Karpas-422 (cell line): ENCODE measurements around the gene DYRK3. TPM values are rescaled to one million over a fixed set of nuclear protein-coding genes. Genes with fewer than 3 reads are reported as not detected.

Source experiments
- DNase-seq: peaks from one replicate; pipeline ENCODE4 v3.0.0-alpha.2; 2015
- H2AFZ ChIP-seq: fragments of 200-600 bp; sonication (generic); 2 replicates; pipeline ENCODE4 v1.6.1; 2014; ENCODE audit warnings: antibody characterized with exemption, low read length, mixed read lengths
- H3K27ac ChIP-seq: fragments of 200-600 bp; sonication (generic); 2 replicates; pipeline ENCODE4 v1.5.1; 2014; ENCODE audit warnings: mild to moderate bottlenecking, low read length, moderate library complexity
- H3K27me3 ChIP-seq: fragments of 200-600 bp; sonication (generic); 2 replicates; pipeline ENCODE4 v1.6.1; 2014; ENCODE audit warnings: low read length, mixed read lengths
- H3K36me3 ChIP-seq: fragments of 200-600 bp; sonication (generic); 2 replicates; pipeline ENCODE4 v1.6.1; 2014; ENCODE audit warnings: low read length, mixed read lengths; ENCODE audit not compliant: insufficient read depth
- H3K4me1 ChIP-seq: fragments of 200-600 bp; sonication (generic); 2 replicates; pipeline ENCODE4 v1.6.1; 2014; ENCODE audit warnings: mild to moderate bottlenecking, low read length, mixed read lengths
- H3K4me2 ChIP-seq: fragments of 200-600 bp; sonication (generic); 2 replicates; pipeline ENCODE4 v1.6.1; 2014; ENCODE audit warnings: low read length, low read depth, mild to moderate bottlenecking; ENCODE audit not compliant: poor library complexity, severe bottlenecking
- H3K4me3 ChIP-seq: fragments of 200-600 bp; sonication (generic); 2 replicates; pipeline ENCODE4 v1.5.1; 2014; ENCODE audit warnings: mild to moderate bottlenecking, antibody characterized with exemption, low read length, mixed read lengths
- H3K79me2 ChIP-seq: fragments of 200-600 bp; sonication (generic); 2 replicates; pipeline ENCODE4 v1.6.1; 2014; ENCODE audit warnings: mild to moderate bottlenecking, low read length, mixed read lengths
- H3K9ac ChIP-seq: fragments of 200-600 bp; sonication (generic); 2 replicates; pipeline ENCODE4 v1.6.0; 2014; ENCODE audit warnings: low read length
- H3K9me2 ChIP-seq: fragments of 200-600 bp; sonication (generic), shearing (Covaris generic); replicated peaks from 2 replicates; pipeline ENCODE4 v1.6.0; 2014; ENCODE audit warnings: mild to moderate bottlenecking, low read length, moderate library complexity; ENCODE audit not compliant: insufficient read depth
- H3K9me3 ChIP-seq: fragments of 300-700, 200-600 bp; sonication (generic); 2 replicates; pipeline ENCODE4 v1.6.1; 2014; ENCODE audit warnings: low read length, mixed read lengths
- H4K20me1 ChIP-seq: fragments of 200-600 bp; sonication (generic); 2 replicates; pipeline ENCODE4 v1.6.1; 2014; ENCODE audit warnings: mild to moderate bottlenecking, antibody characterized with exemption, low read length, low read depth; ENCODE audit not compliant: insufficient read depth
- total RNA-seq: library from RNA; depleted of rRNA; stranded (reverse); fragments of >200 nt; shearing (Covaris generic); gene quantifications from 2 replicates; pipeline ENCODE4 v1.2.3, GENCODE V29; 2014; ENCODE audit warnings: low replicate concordance

The DYRK3 gene
- total RNA-seq, 1 experiment from 2014 or later: 0.93 TPM

GRCh38 chr1:206666954-206667665 lies 31.8 kb downstream of the DYRK3 start:
- DNase-seq: no peak
- H3K9me3 ChIP-seq: no peaks in the 10 kb centered on the region
- H3K4me2 ChIP-seq: no peak overlapping the region
- no peaks in the 10 kb centered on the region for H3K9me2 ChIP-seq
- H3K9ac ChIP-seq: no peak overlapping the region
- H2AFZ ChIP-seq: no peak overlapping the region
- H3K36me3 ChIP-seq: no peaks in the 10 kb centered on the region
- no peaks in the 10 kb centered on the region for H3K27me3 ChIP-seq
- H3K27ac ChIP-seq: no peak overlapping the region
- no peaks in the 10 kb centered on the region for H4K20me1 ChIP-seq
- no peak overlapping the region for H3K4me3 ChIP-seq
- peaks cover 36% of the 10 kb centered on the region for H3K4me1 ChIP-seq
- H3K79me2 ChIP-seq: no peaks in the 10 kb centered on the region

GRCh38 chr1:206668351-206668750 lies 33.0 kb downstream of the DYRK3 start:
- H3K4me2 ChIP-seq: no peak overlapping the region
- DNase-seq: no peak
- no peaks in the 10 kb centered on the region for H3K9me2 ChIP-seq
- H3K27me3 ChIP-seq: no peaks in the 10 kb centered on the region
- H3K27ac ChIP-seq: no peak overlapping the region
- no peak overlapping the region for H3K9ac ChIP-seq
- H4K20me1 ChIP-seq: peaks cover 4% of the 10 kb centered on the region; the same call in 1 of the 2 replicates
- H3K4me3 ChIP-seq: no peak overlapping the region
- peaks cover 36% of the 10 kb centered on the region for H3K4me1 ChIP-seq
- no peaks in the 10 kb centered on the region for H3K79me2 ChIP-seq
- H3K36me3 ChIP-seq: no peaks in the 10 kb centered on the region
- no peak overlapping the region for H2AFZ ChIP-seq
- no peaks in the 10 kb centered on the region for H3K9me3 ChIP-seq

GRCh38 chr1:206668874-206669410 lies 33.6 kb downstream of the DYRK3 start:
- Histone ChIP-seq H3K27ac (no peak overlapping the region), H3K9ac (no peak overlapping the region), H3K9me2 (no peaks in the 10 kb centered on the region), H3K36me3 (no peaks in the 10 kb centered on the region), H2AFZ (no peak overlapping the region), H3K79me2 (no peaks in the 10 kb centered on the region), H4K20me1 (peaks cover 7% of the 10 kb centered on the region; the same call in 1 of the 2 replicates), H3K9me3 (no peaks in the 10 kb centered on the region), H3K4me1 (peaks cover 34% of the 10 kb centered on the region), H3K4me3 (no peak overlapping the region), H3K4me2 (no peak overlapping the region), H3K27me3 (no peaks in the 10 kb centered on the region)
- no peak for DNase-seq

DNA sequence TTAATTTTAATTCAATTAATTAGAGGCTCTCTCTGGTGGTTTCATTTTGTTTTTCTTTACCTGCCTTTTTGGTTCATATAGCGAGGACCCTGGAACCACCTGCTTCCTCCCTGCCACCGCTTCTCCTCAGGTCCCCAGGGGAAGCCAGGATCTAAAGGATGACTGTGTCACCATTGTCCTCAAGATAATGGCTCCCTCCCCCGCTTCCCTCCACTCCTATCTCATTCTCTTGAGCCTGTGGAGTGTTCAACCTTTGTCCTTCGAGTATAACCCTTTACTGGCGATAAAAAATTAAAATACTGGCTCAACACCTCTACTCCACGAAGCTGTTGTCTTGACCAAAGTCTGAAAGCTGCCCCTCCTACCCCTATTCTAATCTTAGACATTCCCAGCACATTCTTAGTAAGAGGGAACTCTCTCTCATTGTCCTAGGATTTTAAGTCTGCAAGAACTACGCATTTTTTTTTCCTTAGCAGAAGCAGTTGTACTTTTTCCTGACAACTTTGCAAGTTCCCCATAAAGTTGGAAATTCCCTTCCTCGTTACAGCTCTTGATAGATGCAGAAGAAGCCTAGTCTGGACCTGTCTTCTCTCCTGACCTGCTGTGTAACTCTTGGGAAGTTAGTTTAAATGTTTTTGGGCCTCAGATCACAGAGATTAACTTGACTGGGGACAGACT lies 36.8 kb downstream of the DYRK3 start:
- no peak for DNase-seq
- peaks cover 27% of the 10 kb centered on the region for H3K4me1 ChIP-seq
- peaks cover 7% of the 10 kb centered on the region; the same call in 1 of the 2 replicates for H4K20me1 ChIP-seq
- no peaks in the 10 kb centered on the region for H3K79me2 ChIP-seq
- H3K4me2 ChIP-seq: peak overlapping the region; percentile 41
- H3K9ac ChIP-seq: no peak overlapping the region
- no peaks in the 10 kb centered on the region for H3K27me3 ChIP-seq
- no peaks in the 10 kb centered on the region for H3K9me2 ChIP-seq
- H3K9me3 ChIP-seq: no peaks in the 10 kb centered on the region
- H3K27ac ChIP-seq: no peak overlapping the region
- no peaks in the 10 kb centered on the region for H3K36me3 ChIP-seq
- no peak overlapping the region for H3K4me3 ChIP-seq
- H2AFZ ChIP-seq: no peak overlapping the region

- Histone ChIP-seq H3K27ac (no peak overlapping the region), H2AFZ (no peak overlapping the region), H3K9me3 (no peaks in the 10 kb centered on the region), H3K9me2 (no peaks in the 10 kb centered on the region), H3K9ac (no peak overlapping the region), H3K4me1 (peaks cover 27% of the 10 kb centered on the region), H4K20me1 (peaks cover 7% of the 10 kb centered on the region; the same call in 1 of the 2 replicates), H3K79me2 (no peaks in the 10 kb centered on the region), H3K4me3 (no peak overlapping the region), H3K27me3 (no peaks in the 10 kb centered on the region), H3K36me3 (no peaks in the 10 kb centered on the region), H3K4me2 (peak overlapping the region; percentile 41)
- peak; percentile 66 for DNase-seq
These were observed 37.8 kb downstream of the DYRK3 start for GRCh38 chr1:206672844-206673758.

DNA sequence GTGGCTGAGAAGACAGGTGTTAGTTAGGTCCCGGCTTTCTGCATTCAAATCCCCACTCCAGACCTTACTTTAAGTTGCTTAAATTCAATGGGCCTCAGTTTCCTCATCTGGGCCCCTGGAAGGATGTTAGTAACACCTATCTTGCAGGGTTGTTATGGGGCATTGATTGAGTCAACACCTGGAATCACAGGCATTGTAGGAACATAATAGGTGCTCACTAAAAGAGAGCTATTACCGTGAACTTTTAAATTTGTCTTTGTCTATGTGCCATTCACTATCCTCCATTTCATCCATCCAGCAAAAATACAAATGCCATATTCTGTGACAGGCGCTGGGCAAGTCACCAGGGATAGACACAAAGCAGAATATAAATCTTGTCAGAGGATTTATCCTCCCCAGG lies 38.9 kb downstream of the DYRK3 start:
- Histone ChIP-seq H3K4me3 (no peak overlapping the region), H3K9ac (no peak overlapping the region), H3K4me2 (no peak overlapping the region), H3K36me3 (no peaks in the 10 kb centered on the region), H3K27me3 (no peaks in the 10 kb centered on the region), H4K20me1 (peaks cover 10% of the 10 kb centered on the region; the same call in 1 of the 2 replicates), H3K4me1 (peaks cover 38% of the 10 kb centered on the region), H3K79me2 (no peaks in the 10 kb centered on the region), H3K9me2 (no peaks in the 10 kb centered on the region), H3K9me3 (no peaks in the 10 kb centered on the region), H3K27ac (no peak overlapping the region), H2AFZ (no peak overlapping the region)
- no peak for DNase-seq

DNA sequence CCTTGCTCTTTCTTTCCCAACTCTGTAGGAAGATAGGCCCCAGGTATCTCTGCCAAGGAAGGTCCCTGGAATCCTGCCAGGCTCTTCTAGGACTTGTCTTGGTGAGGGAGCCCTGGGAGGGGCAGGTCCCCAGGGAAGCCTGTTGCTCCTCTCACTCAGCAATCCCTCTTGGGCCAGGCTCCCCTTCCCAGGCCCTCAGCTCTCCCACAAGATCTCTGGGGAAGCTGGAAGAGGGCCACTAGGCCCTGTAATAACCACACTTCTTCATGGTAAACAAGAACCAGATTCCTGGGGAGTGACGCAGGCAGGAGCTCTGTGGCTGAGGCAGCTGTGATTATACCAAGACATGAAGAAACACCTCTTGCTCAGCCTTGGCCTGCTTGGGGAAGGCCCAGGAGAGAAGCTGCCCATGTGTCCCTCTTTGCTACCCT lies 39.4 kb downstream of the DYRK3 start:
- H3K27me3 ChIP-seq: no peaks in the 10 kb centered on the region
- no peaks in the 10 kb centered on the region for H3K9me2 ChIP-seq
- H3K4me2 ChIP-seq: no peak overlapping the region
- H3K79me2 ChIP-seq: no peaks in the 10 kb centered on the region
- no peak overlapping the region for H3K27ac ChIP-seq
- no peak for DNase-seq
- no peaks in the 10 kb centered on the region for H3K36me3 ChIP-seq
- no peak overlapping the region for H2AFZ ChIP-seq
- H3K4me1 ChIP-seq: peaks cover 43% of the 10 kb centered on the region
- H3K9me3 ChIP-seq: no peaks in the 10 kb centered on the region
- no peak overlapping the region for H3K4me3 ChIP-seq
- peaks cover 10% of the 10 kb centered on the region; the same call in 1 of the 2 replicates for H4K20me1 ChIP-seq
- no peak overlapping the region for H3K9ac ChIP-seq
